ENCODE data around the gene CDC14B.

The CDC14B gene

GRCh38 chr9:96487029-96487396, 132.6 kb downstream of the CDC14B start:
- DNase-seq (ENCODE audit: extremely low spot score), result no peak
- POLR2A ChIA-PET, result no interaction called here
- CTCF ChIA-PET, result interaction anchor here (1.2 kb wide), 1 partner anchor 180 kb away, joined by 3 read pairs; no protein-coding TSS in a partner anchor
- no peak for TF ChIP-seq NFRKB (IDR thresholded peaks at IDR 0.05)
- no peak for TF ChIP-seq FOXA1 (IDR thresholded peaks at IDR 0.05)
- TF ChIP-seq ARNT (IDR thresholded peaks at IDR 0.05), result no peak
- TF ChIP-seq ZNF384 (IDR thresholded peaks at IDR 0.05), result no peak
- no peak for TF ChIP-seq SP1 (IDR thresholded peaks at IDR 0.05)
- no peak for TF ChIP-seq ELF4 (IDR thresholded peaks at IDR 0.05)
- TF ChIP-seq BHLHE40 (IDR thresholded peaks at IDR 0.05; ENCODE audit: borderline replicate concordance), result no peak
- no peak for TF ChIP-seq TARDBP (IDR thresholded peaks at IDR 0.05)
- TF ChIP-seq CTBP1 (IDR thresholded peaks at IDR 0.05; ENCODE audit: borderline replicate concordance), result no peak
- no peak for TF ChIP-seq L3MBTL2 (conservative IDR thresholded peaks at IDR 0.05)
- no peak for TF ChIP-seq FOXK2 (IDR thresholded peaks at IDR 0.05)
- no peak for TF ChIP-seq LEF1 (IDR thresholded peaks at IDR 0.05; ENCODE audit: borderline replicate concordance)
- no peak for TF ChIP-seq HDGF (IDR thresholded peaks at IDR 0.05; ENCODE audit: borderline replicate concordance)
- TF ChIP-seq, protein P1, sequence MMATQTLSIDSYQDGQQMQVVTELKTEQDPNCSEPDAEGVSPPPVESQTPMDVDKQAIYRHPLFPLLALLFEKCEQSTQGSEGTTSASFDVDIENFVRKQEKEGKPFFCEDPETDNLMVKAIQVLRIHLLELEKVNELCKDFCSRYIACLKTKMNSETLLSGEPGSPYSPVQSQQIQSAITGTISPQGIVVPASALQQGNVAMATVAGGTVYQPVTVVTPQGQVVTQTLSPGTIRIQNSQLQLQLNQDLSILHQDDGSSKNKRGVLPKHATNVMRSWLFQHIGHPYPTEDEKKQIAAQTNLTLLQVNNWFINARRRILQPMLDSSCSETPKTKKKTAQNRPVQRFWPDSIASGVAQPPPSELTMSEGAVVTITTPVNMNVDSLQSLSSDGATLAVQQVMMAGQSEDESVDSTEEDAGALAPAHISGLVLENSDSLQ (IDR thresholded peaks at IDR 0.05), result no peak
- TF ChIP-seq SUZ12 (IDR thresholded peaks at IDR 0.05), result no peak
- TF ChIP-seq FOXM1 (IDR thresholded peaks at IDR 0.05; ENCODE audit: borderline replicate concordance), result no peak

DNA sequence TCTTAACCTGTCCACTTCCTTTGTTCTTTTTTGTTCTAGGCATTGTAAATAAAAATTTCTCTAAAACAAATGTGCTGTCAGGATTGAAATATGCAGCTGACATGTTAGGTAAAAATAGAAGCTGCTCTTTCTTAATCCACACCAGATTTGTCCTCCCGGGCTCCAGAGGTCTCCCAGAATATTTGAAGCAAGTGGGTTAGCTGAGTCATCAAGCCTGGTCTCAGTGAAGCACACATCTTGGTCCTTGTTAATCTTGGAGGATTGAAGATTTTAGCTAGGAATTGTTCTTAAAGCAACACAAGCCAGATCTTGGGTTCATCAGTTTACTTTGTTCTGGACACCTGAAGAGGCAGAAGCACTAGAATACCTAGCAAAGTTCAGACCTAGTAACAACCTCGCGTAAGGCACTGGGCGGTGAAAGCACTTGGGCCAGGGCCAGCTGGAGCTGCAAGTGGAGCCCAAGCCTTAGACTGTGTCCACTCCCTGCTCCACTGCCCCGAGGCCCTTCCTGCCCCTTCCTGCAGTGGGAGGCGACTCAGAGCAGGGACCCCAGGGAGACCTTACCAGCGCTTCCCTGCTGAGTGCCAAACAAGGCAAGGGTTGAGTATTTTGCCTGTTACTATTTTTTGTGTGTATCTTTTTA, 133.1 kb downstream of the CDC14B start:
- TF ChIP-seq FOXM1 (IDR thresholded peaks at IDR 0.05; ENCODE audit: borderline replicate concordance) (no peak), ELF4 (IDR thresholded peaks at IDR 0.05) (no peak), ZNF384 (IDR thresholded peaks at IDR 0.05) (no peak), TARDBP (IDR thresholded peaks at IDR 0.05) (no peak), FOXK2 (IDR thresholded peaks at IDR 0.05) (no peak), HDGF (IDR thresholded peaks at IDR 0.05; ENCODE audit: borderline replicate concordance) (no peak), FOXA1 (IDR thresholded peaks at IDR 0.05) (no peak), ARNT (IDR thresholded peaks at IDR 0.05) (no peak)
- TF ChIP-seq, protein P1 (IDR thresholded peaks at IDR 0.05), result no peak
- ChIA-PET CTCF (interaction anchor here (1.2 kb wide), 1 partner anchor 180 kb away, joined by 3 read pairs; no protein-coding TSS in a partner anchor), POLR2A (no interaction called here)
- no peak for DNase-seq (ENCODE audit: extremely low spot score)

DNA sequence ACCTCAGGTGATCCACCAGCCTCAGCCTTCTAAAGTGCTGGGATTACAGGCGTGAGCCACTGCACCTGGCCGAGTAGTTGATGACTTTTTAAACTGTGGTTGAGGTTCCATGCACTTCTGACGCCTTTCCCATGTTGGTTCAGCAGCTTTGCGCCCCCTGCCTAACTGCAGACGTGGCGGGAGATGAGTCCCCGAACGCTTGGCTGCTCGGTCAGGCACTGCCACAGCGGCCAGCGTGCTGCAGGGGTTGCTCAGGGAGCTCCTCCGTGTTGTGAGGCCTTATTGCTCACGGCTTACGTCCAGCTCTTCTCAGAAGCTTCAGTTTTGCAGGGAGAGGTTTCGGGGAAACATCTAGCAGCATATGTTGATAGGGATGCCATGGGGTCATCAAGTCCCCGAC, 134.4 kb downstream of the CDC14B start:
- POLR2A ChIA-PET, result no interaction called here
- no peak for TF ChIP-seq SUZ12 (IDR thresholded peaks at IDR 0.05)
- TF ChIP-seq SP1 (IDR thresholded peaks at IDR 0.05), result no peak
- no peak for TF ChIP-seq L3MBTL2 (conservative IDR thresholded peaks at IDR 0.05)
- TF ChIP-seq BHLHE40 (IDR thresholded peaks at IDR 0.05; ENCODE audit: borderline replicate concordance), result no peak
- CTCF ChIA-PET, result no interaction called here
- no peak for DNase-seq (ENCODE audit: extremely low spot score)

DNA sequence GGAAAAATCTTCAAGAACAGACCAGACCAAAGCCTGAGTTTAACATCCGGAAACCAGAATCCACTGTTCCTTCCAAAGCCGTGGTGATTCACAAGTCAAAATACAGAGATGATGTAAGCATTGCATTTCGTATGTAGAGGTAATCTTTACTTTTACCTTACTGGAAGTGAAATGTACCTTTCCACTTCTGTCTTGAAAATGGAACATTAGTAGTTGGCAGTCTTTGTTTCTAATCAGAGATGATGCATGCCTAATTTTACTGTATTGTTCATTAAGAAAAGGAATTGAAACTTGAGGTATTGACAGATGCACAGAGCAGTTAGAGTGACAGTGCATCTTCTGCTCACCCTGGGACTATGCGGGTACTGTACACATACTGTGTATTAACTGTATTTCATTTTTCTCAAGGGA, 135.1 kb downstream of the CDC14B start:
- POLR2A ChIA-PET, result no interaction called here
- no peak for DNase-seq (ENCODE audit: extremely low spot score)
- TF ChIP-seq LEF1 (IDR thresholded peaks at IDR 0.05; ENCODE audit: borderline replicate concordance), result no peak
- no peak for TF ChIP-seq FOXA1 (IDR thresholded peaks at IDR 0.05)
- no peak for TF ChIP-seq ARNT (IDR thresholded peaks at IDR 0.05)
- no peak for TF ChIP-seq CTBP1 (IDR thresholded peaks at IDR 0.05; ENCODE audit: borderline replicate concordance)
- TF ChIP-seq TARDBP (IDR thresholded peaks at IDR 0.05), result no peak
- no peak for TF ChIP-seq SP1 (IDR thresholded peaks at IDR 0.05)
- no peak for TF ChIP-seq ZNF384 (IDR thresholded peaks at IDR 0.05)
- no peak for TF ChIP-seq FOXK2 (IDR thresholded peaks at IDR 0.05)
- TF ChIP-seq BHLHE40 (IDR thresholded peaks at IDR 0.05; ENCODE audit: borderline replicate concordance), result no peak
- no peak for TF ChIP-seq L3MBTL2 (conservative IDR thresholded peaks at IDR 0.05)
- TF ChIP-seq FOXM1 (IDR thresholded peaks at IDR 0.05; ENCODE audit: borderline replicate concordance), result no peak
- TF ChIP-seq HDGF (IDR thresholded peaks at IDR 0.05; ENCODE audit: borderline replicate concordance), result no peak
- TF ChIP-seq, protein P1 (IDR thresholded peaks at IDR 0.05), result no peak
- no peak for TF ChIP-seq ELF4 (IDR thresholded peaks at IDR 0.05)
- no peak for TF ChIP-seq SUZ12 (IDR thresholded peaks at IDR 0.05)
- TF ChIP-seq NFRKB (IDR thresholded peaks at IDR 0.05), result no peak
- CTCF ChIA-PET, result no interaction called here

DNA sequence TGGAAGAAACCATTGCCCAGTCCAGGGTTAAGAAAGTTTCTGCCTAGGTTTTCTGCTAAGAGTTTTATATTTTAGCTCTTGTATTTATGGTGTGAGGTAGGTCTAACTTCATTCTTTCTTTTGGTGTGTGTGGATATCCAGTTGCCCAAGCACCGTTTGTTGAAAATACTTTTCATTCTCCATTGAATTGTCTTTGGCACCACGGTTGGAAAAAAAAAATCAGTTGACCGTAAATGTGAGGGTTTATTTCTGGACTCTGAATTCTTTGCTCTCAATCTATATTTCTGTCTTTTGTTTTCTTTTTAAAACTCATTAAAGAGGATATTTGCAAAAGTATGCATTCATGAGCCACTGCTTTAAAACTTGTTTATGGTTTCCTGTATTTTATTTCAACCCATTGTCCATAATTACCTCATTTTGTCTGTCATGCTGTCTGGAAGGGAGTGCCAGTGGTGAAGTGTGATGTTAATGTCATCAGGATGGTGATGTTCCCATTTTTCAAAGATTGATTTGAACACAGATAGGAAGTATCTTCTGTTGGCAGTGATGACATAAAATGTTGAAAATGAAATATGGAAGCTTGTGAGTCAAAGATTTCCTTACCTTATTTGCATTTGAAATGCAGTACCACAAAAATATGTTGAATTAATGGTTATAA, 135.8 kb downstream of the CDC14B start:
- CTCF ChIA-PET, result no interaction called here
- POLR2A ChIA-PET, result no interaction called here
- DNase-seq (ENCODE audit: extremely low spot score), result no peak
- TF ChIP-seq BHLHE40 (IDR thresholded peaks at IDR 0.05; ENCODE audit: borderline replicate concordance), result no peak
- TF ChIP-seq, protein P1 (IDR thresholded peaks at IDR 0.05), result no peak
- no peak for TF ChIP-seq TARDBP (IDR thresholded peaks at IDR 0.05)

DNA sequence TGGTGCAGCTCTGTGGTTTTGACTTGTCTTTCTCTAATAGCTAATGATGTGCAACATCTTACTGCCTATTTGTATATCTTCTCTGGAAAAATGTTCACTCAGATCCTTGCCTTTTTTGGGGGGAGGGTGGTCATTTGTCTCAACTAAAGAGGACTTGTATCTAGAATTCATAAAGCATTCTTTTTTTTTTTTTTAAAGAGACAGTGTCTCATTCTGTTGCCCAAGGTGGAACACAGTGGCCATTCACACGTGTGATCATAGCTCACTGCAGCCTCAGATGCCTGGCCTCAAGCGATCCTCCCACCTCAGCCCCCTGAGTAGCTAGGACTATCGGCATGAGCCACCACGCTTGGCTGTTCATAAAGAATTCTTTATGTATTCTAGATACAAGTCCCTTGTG, 136.4 kb downstream of the CDC14B start:
- ChIA-PET CTCF (no interaction called here), POLR2A (interaction anchor here (0.6 kb wide), 1 partner anchor 34 kb away, joined by 3 read pairs; the partner anchor contains the start of gene HABP4)
- no peak for DNase-seq (ENCODE audit: extremely low spot score)
- no peak for TF ChIP-seq SUZ12 (IDR thresholded peaks at IDR 0.05)
- TF ChIP-seq, protein P1 (IDR thresholded peaks at IDR 0.05), result no peak
- no peak for TF ChIP-seq ELF4 (IDR thresholded peaks at IDR 0.05)
- no peak for TF ChIP-seq NFRKB (IDR thresholded peaks at IDR 0.05)
- TF ChIP-seq FOXM1 (IDR thresholded peaks at IDR 0.05; ENCODE audit: borderline replicate concordance), result no peak
- no peak for TF ChIP-seq BHLHE40 (IDR thresholded peaks at IDR 0.05; ENCODE audit: borderline replicate concordance)
- TF ChIP-seq SP1 (IDR thresholded peaks at IDR 0.05), result no peak
- no peak for TF ChIP-seq ARNT (IDR thresholded peaks at IDR 0.05)
- TF ChIP-seq TARDBP (IDR thresholded peaks at IDR 0.05), result no peak
- no peak for TF ChIP-seq L3MBTL2 (conservative IDR thresholded peaks at IDR 0.05)
- no peak for TF ChIP-seq ZNF384 (IDR thresholded peaks at IDR 0.05)
- TF ChIP-seq FOXA1 (IDR thresholded peaks at IDR 0.05), result no peak
- no peak for TF ChIP-seq CTBP1 (IDR thresholded peaks at IDR 0.05; ENCODE audit: borderline replicate concordance)

Data from HEK293T (cell line).